H1 (cell line): ENCODE results near the gene MFAP5. TPM values are rescaled to one million over a fixed set of nuclear protein-coding genes. Genes with fewer than 3 reads are reported as not detected.

ENCODE experiments used
- CTCF ChIA-PET: fragments of 300-600 bp; sonication (Branson Sonifier 250); formaldehyde crosslinking; loops from one replicate; lab custom pipeline; 2021; ENCODE audit not compliant: partially characterized antibody; lab: Charles Lee
- POLR2A ChIA-PET: fragments of 300-600 bp; sonication (Branson Sonifier 250); formaldehyde crosslinking; loops from one replicate; lab custom pipeline; 2021; ENCODE audit warnings: inconsistent platforms; ENCODE audit not compliant: partially characterized antibody; lab: Charles Lee
- DNase-seq, 2 experiments: peaks; one replicate each; pipeline versions ENCODE4 v3.0.0 to v3.0.0-alpha.2; 2010 to 2022; ENCODE audit warnings: low spot score in 2 of 2, low read depth in 1 of 2, mixed read lengths in 1 of 2
- FAIRE-seq: peaks from 2 replicates; lab custom pipeline; 2011; peaks lifted over from hg19 to GRCh38; lab: Jason Lieb, UNC
- H2AFZ ChIP-seq: 2 replicates; pipeline ENCODE4 v1.8.1; 2012; ENCODE audit warnings: low read length, inconsistent platforms
- H2AK5ac ChIP-seq: 2 replicates; pipeline ENCODE4 v1.6.1; 2013; ENCODE audit warnings: low read depth, low read length
- H2BK120ac ChIP-seq: replicated peaks from 2 replicates; pipeline ENCODE3; 2013; ENCODE audit warnings: low read depth, low read length, inconsistent platforms
- H2BK12ac ChIP-seq: 2 replicates; pipeline ENCODE4 v1.6.1; 2013; ENCODE audit warnings: low read depth, low read length
- H2BK15ac ChIP-seq: 2 replicates; pipeline ENCODE4 v1.6.1; 2013; ENCODE audit warnings: low read length
- H2BK20ac ChIP-seq: 2 replicates; pipeline ENCODE4 v1.6.1; 2013; ENCODE audit warnings: low read length
- H2BK5ac ChIP-seq: 2 replicates; pipeline ENCODE4 v1.6.1; 2013; ENCODE audit warnings: low read depth, low read length
- H3K14ac ChIP-seq: 2 replicates; pipeline ENCODE4 v1.6.1; 2013; ENCODE audit warnings: inconsistent platforms; ENCODE audit not compliant: insufficient read length
- H3K18ac ChIP-seq: 2 replicates; pipeline ENCODE4 v1.6.1; 2013; ENCODE audit warnings: low read length; ENCODE audit errors: extremely low read depth
- H3K23ac ChIP-seq: 2 replicates; pipeline ENCODE4 v1.6.1; 2013; ENCODE audit warnings: inconsistent platforms; ENCODE audit not compliant: insufficient read length
- H3K23me2 ChIP-seq: 2 replicates; pipeline ENCODE4 v1.6.1; 2013; ENCODE audit warnings: low read depth, low read length
- H3K27ac ChIP-seq: 2 replicates; pipeline ENCODE4 v1.6.1; 2011; ENCODE audit warnings: low read depth, low read length, inconsistent platforms
- H3K27me3 ChIP-seq, 4 experiments: replicated peaks in 1 of 4; 1 replicate in 1 of 4; 2 replicates in 3 of 4; pipeline versions ENCODE4 v1.6.1 to v1.8.1; 2011 to 2013; ENCODE audit warnings: low read length in 3 of 4, mild to moderate bottlenecking in 3 of 4, inconsistent platforms in 2 of 4, mixed read lengths in 2 of 4, moderate library complexity in 1 of 4; ENCODE audit not compliant: control insufficient read depth in 3 of 4, insufficient read depth in 3 of 4; ENCODE audit errors: extremely low read depth in 1 of 4
- H3K36me3 ChIP-seq, 4 experiments: 2 replicates each; pipeline versions ENCODE4 v1.6.1 to v1.8.1; 2011 to 2013; ENCODE audit warnings: mild to moderate bottlenecking in 4 of 4, low read length in 3 of 4, moderate library complexity in 2 of 4, control low read depth in 1 of 4, inconsistent platforms in 1 of 4; ENCODE audit not compliant: insufficient read depth in 4 of 4, control insufficient read depth in 2 of 4
- H3K4ac ChIP-seq: replicated peaks from 2 replicates; pipeline ENCODE3; 2013; ENCODE audit warnings: low read length, low read depth, mixed read lengths, inconsistent platforms; ENCODE audit not compliant: insufficient read length
- H3K4me1 ChIP-seq, 4 experiments: replicated peaks in 1 of 4; 1 replicate in 1 of 4; 2 replicates in 3 of 4; pipeline versions ENCODE4 v1.6.1 to v1.8.1; 2011 to 2013; ENCODE audit warnings: low read length in 3 of 4, inconsistent platforms in 2 of 4, mixed read lengths in 1 of 4; ENCODE audit not compliant: insufficient read depth in 4 of 4, control insufficient read depth in 3 of 4
- H3K4me2 ChIP-seq, 2 experiments: 2 replicates each; pipeline versions ENCODE4 v1.6.1 to v1.8.1; 2011 to 2013; ENCODE audit warnings: low read depth in 2 of 2, low read length in 2 of 2, control low read depth in 1 of 2, inconsistent platforms in 1 of 2, mild to moderate bottlenecking in 1 of 2; ENCODE audit not compliant: insufficient read depth in 1 of 2
- H3K4me3 ChIP-seq, 4 experiments: fragments of 200-600, 300-600 bp in 1 of 4; sonication (generic), shearing (Covaris generic), sonication (Bioruptor Twin) in 1 of 4; 2 replicates each; pipeline versions ENCODE4 v1.5.1 to v1.8.1; 2011 to 2016; ENCODE audit warnings: low read length in 4 of 4, low read depth in 3 of 4, control low read depth in 2 of 4, inconsistent platforms in 2 of 4, mild to moderate bottlenecking in 2 of 4, mixed read lengths in 1 of 4, moderate library complexity in 1 of 4; ENCODE audit not compliant: insufficient read depth in 2 of 4; ENCODE audit errors: extremely low read depth in 1 of 4
- H3K56ac ChIP-seq: replicated peaks from 2 replicates; pipeline ENCODE3; 2013; ENCODE audit warnings: low read depth, mild to moderate bottlenecking, mixed read lengths, low read length, inconsistent platforms; ENCODE audit not compliant: insufficient read length
- H3K79me1 ChIP-seq: 2 replicates; pipeline ENCODE4 v1.6.1; 2013; ENCODE audit warnings: low read depth, low read length, control low read depth
- H3K79me2 ChIP-seq, 2 experiments: 2 replicates each; pipeline versions ENCODE4 v1.6.1 to v1.8.1; 2012 to 2013; ENCODE audit warnings: low read length in 2 of 2, mild to moderate bottlenecking in 2 of 2, inconsistent platforms in 1 of 2; ENCODE audit not compliant: insufficient read depth in 2 of 2, control insufficient read depth in 1 of 2
- H3K9ac ChIP-seq, 4 experiments: replicated peaks in 1 of 4; 1 replicate in 1 of 4; 2 replicates in 3 of 4; pipeline versions ENCODE4 v1.6.1 to v1.8.1; 2011 to 2013; ENCODE audit warnings: low read depth in 3 of 4, low read length in 3 of 4, control low read depth in 2 of 4, mild to moderate bottlenecking in 2 of 4, moderate library complexity in 2 of 4, inconsistent platforms in 1 of 4; ENCODE audit errors: extremely low read depth in 1 of 4
- H3K9me3 ChIP-seq, 2 experiments: 2 replicates each; pipeline versions ENCODE4 v1.6.1 to v1.8.1; 2012 to 2013; ENCODE audit warnings: mild to moderate bottlenecking in 2 of 2, moderate library complexity in 2 of 2, control low read depth in 1 of 2, inconsistent platforms in 1 of 2, low read depth in 1 of 2, low read length in 1 of 2, mixed read lengths in 1 of 2; ENCODE audit not compliant: insufficient read depth in 2 of 2
- H4K20me1 ChIP-seq, 2 experiments: replicated peaks in 1 of 2; 2 replicates each; pipeline versions ENCODE3 to v1.8.1; 2011 to 2013; ENCODE audit warnings: inconsistent platforms in 2 of 2, low read length in 2 of 2, mild to moderate bottlenecking in 1 of 2; ENCODE audit not compliant: insufficient read depth in 2 of 2, control insufficient read depth in 1 of 2
- H4K5ac ChIP-seq: 2 replicates; pipeline ENCODE4 v1.6.1; 2013; ENCODE audit warnings: low read length, low read depth, mixed read lengths, inconsistent platforms; ENCODE audit not compliant: insufficient read length
- H4K8ac ChIP-seq: 2 replicates; pipeline ENCODE4 v1.8.0; 2013; ENCODE audit warnings: mild to moderate bottlenecking, moderate library complexity, low read length, inconsistent platforms; ENCODE audit not compliant: insufficient read depth; ENCODE audit errors: extremely low read depth
- H4K91ac ChIP-seq: replicated peaks from 2 replicates; pipeline ENCODE3; 2013; ENCODE audit warnings: low read length, mixed read lengths, inconsistent platforms; ENCODE audit not compliant: insufficient read length
- USF2 ChIP-seq: IDR thresholded peaks from 2 replicates; pipeline ENCODE4 v1.6.1; 2011; ENCODE audit warnings: low read length, improper control_type of control experiment
- WGBS, 2 experiments: shearing (Covaris generic) in 1 of 2; methylation state at CpG; one replicate each; pipeline versions ENCODE4 v1.1.6 to v1.1.7; 2013 to 2015; ENCODE audit warnings: low lambda C conversion rate in 2 of 2, mixed read lengths in 2 of 2, inconsistent platforms in 1 of 2, low coverage in 1 of 2, missing lambda C conversion rate in 1 of 2; ENCODE audit not compliant: insufficient replicate concordance in 2 of 2, insufficient coverage in 1 of 2, insufficient read length in 1 of 2; ENCODE audit errors: extremely low coverage in 1 of 2, missing lambda C conversion rate in 1 of 2; 5-methylcytosine and 5-hydroxymethylcytosine counted together
- polyA plus RNA-seq, 7 experiments: library from polyadenylated mRNA; depleted of rRNA in 3 of 7; stranded (reverse) in 5 of 7; unstranded in 2 of 7; fragments of >200 nt in 5 of 7; fragments of 200-250 nt in 2 of 7; gene quantifications; 1 replicate in 5 of 7; 2 replicates in 1 of 7; 4 replicates in 1 of 7; pipeline versions ENCODE4 v1.2.1 to v1.2.3, GENCODE V29; 2011 to 2013; ENCODE audit warnings: missing spikeins in 2 of 7, mixed read lengths in 2 of 7
- total RNA-seq: library from RNA; stranded (reverse); fragmentation: NEBNext Ultra II Directional; extraction: Animal tissue kit (Norgen Biotek cat#: 25700); gene quantifications from 2 replicates; pipeline ENCODE4 v1.2.1, GENCODE V29; 2021

MFAP5 gene
- total and polyA plus RNA-seq, 2 of the 8 experiments (the other 6 are each of a cell fraction or from before 2014, with no cell fraction given) = 0.60 to 0.86 TPM

DNA sequence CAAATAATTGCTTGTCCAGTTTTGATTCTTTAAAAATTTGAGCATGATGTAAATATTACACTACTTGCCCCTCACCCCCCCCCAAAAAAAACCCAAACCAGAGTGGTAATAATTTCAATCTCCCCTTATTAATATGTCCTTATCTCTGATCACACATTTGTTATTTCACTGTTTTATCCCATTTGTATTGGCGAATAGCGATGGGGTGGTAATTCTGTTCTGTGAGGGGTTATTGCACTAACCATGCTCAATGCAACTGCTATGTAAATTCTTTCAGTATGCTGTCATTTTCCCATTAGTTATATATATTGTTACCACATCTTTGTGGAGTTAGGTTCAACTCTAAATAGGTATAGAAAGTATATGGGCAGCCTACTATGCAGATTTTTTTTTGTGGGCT is 36.3 kb upstream of the MFAP5 start:
- Histone ChIP-seq H3K27ac (no peak overlapping the region), H3K56ac (no peak overlapping the region), H3K4me3 (peak overlapping the region; percentile 69 to 92 (median 74)), H2BK5ac (0 out of 2 replicates have a peak overlapping the region, but pooled peaks have one; percentile 99), H3K9ac (peak overlapping the region in 2 of 4 experiments; percentile 43 to 65; a peak in 2 of 7 replicates), H4K20me1 (peaks cover 3 to 7% of the 10 kb centered on the region in 2 experiments), H3K4me1 (peaks cover 2 to 7% (median 3%) of the 10 kb centered on the region in 4 experiments; a peak in 3 of 7 replicates), H4K8ac (no peak overlapping the region), H3K36me3 (peaks cover 0 to 10% (median 0%) of the 10 kb centered on the region in 4 experiments; a peak in 2 of 8 replicates), H2AK5ac (no peak overlapping the region), H2AFZ (no peak overlapping the region), H2BK120ac (no peak overlapping the region), H3K18ac (no peak overlapping the region), H3K4me2 (peak overlapping the region; percentile 70 to 81), H3K4ac (no peak overlapping the region), H3K79me1 (no peaks in the 10 kb centered on the region; the same call in 1 of the 2 replicates), H2BK12ac (no peak overlapping the region), H3K23me2 (peaks cover 6% of the 10 kb centered on the region; the same call in 1 of the 2 replicates), H3K14ac (no peak overlapping the region), H4K91ac (no peak overlapping the region), H4K5ac (no peak overlapping the region), H2BK15ac (no peak overlapping the region), H2BK20ac (no peak overlapping the region), H3K9me3 (no peaks in the 10 kb centered on the region), H3K27me3 (no peaks in the 10 kb centered on the region), H3K79me2 (peaks cover 22 to 54% of the 10 kb centered on the region in 2 experiments), H3K23ac (no peak overlapping the region)
- ChIA-PET POLR2A (interaction anchor here (0.9 to 2.3 kb wide), 5 partner anchors 9 to 216 kb away, joined by 3 to 15 read pairs (median 4); partner anchors contain the start of gene PHC1), CTCF (no interaction called here)
- 14% methylated on average over 2 of the region's 2 CpGs; no CpG with 5 or more reads in 1 of the 2 experiments for WGBS, 2 experiments
- no peak for DNase-seq
- no peak for FAIRE-seq
- TF ChIP-seq USF2 = no peak
